ENCODE measurements around the gene LRCH1. TPM values are rescaled to one million over a fixed set of nuclear protein-coding genes. Genes with fewer than 3 reads are reported as not detected.

Gene LRCH1
- total and polyA plus RNA-seq, 2 experiments from 2014 or later, result 4.7 to 5.0 TPM

DNA sequence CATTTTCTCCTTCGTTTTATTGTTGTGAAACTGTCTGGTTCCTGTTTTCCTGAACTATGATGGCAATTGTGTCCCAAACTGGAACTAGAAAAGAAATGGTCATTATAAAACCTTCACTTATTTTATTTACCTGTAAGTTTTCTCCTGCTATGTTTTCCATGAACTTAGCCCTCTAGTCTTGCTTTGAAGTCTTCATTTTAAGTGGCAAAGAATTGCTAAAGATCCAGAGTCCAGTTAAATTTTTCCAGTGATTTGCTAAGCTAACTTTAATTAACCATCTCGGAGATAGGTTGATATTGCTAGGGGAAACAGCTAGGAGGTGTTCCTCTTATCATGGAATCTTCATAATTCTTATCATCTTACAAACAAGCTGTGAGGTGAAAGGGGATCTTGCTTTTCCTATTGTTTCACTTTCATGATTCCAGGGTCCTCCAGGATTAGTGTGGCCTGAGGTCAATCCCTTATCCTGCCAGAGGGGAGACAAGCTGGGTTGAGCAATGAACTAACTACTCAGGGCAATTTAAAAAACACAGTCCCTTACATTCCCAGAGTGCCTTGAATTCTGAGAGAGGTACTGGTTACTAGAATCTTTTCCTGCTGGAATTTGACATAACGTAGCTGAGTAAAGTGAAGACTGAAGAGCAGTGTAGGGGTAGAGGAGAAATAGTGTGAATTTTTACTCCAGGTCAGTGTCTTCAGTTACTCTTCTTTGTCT lies 131.5 kb downstream of the LRCH1 start:
- Histone ChIP-seq H3F3A (ENCODE audit: insufficient read depth) (peaks cover 13% of the 10 kb centered on the region; the same call in 1 of the 2 replicates), H3K9me3 (ENCODE audit: low read depth) (no peaks in the 10 kb centered on the region), H3K27me3 (replicated peaks; ENCODE audit: insufficient read depth) (no peaks in the 10 kb centered on the region), H3K9ac (no peak overlapping the region), H3K4me1 (ENCODE audit: insufficient read depth) (peaks cover 10% of the 10 kb centered on the region), H3K4me2 (ENCODE audit: unreplicated experiment) (no peak overlapping the region), H3K36me3 (ENCODE audit: low read depth) (no peaks in the 10 kb centered on the region), H3K9me2 (ENCODE audit: insufficient read depth) (no peaks in the 10 kb centered on the region), H3K79me2 (ENCODE audit: insufficient read depth) (peaks cover 23% of the 10 kb centered on the region), H4K20me1 (ENCODE audit: insufficient read depth) (peaks cover 8% of the 10 kb centered on the region; the same call in 1 of the 2 replicates), H3K4me3 (no peak overlapping the region), H2AFZ (no peak overlapping the region), H3K27ac (no peak overlapping the region)
- TF ChIP-seq EZH2phosphoT487 (IDR thresholded peaks at IDR 0.05; ENCODE audit: insufficient read depth, low read depth), result no peak
- no peak for TF ChIP-seq EZH2 (IDR thresholded peaks at IDR 0.05; ENCODE audit: insufficient read depth, poor library complexity, severe bottlenecking)
- WGBS, 2 experiments (ENCODE audit: low coverage in 1 of 2, low lambda C conversion rate in 2 of 2, missing lambda C conversion rate in 2 of 2), result 82 to 85% methylated on average over 3 of the region's 3 CpGs
- no peak for DNase-seq
- in situ Hi-C loops (cut with MboI), result no loop called here

DNA sequence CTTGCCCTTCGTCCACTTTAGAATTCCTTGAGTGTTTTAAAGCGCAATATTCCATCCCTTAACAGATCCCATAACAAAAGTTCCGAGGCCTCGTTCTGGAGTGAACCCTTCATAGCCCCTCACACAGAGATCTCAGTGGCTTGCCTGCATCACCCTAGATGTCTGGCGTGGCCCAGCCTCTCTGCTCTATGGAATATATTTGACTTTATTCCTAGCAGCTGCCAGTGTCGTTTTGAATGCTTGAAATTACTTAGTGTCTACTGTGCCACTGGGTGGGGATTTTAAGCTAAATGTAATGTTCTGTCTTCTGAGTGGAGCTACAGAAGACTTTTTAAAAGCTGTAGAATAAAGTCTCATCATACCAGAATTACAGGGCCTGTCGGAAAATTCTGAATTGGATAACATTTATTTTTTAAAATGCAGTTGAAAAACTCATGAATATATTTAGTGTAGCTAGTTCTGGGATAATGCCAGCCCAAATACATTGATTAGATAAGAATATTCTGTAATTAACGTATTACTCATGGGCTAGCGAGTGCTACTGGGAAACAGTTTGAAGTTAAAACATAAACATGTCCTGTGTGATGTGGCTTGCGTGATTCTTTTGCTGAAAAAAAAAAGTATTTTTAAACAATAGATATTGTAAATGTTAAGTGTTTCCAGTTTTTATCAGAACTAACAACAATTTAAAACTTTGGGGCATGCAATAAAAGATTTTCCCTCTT lies 132.2 kb downstream of the LRCH1 start:
- no peak for TF ChIP-seq EZH2phosphoT487 (IDR thresholded peaks at IDR 0.05; ENCODE audit: insufficient read depth, low read depth)
- TF ChIP-seq EZH2 (IDR thresholded peaks at IDR 0.05; ENCODE audit: insufficient read depth, poor library complexity, severe bottlenecking), result no peak

DNA sequence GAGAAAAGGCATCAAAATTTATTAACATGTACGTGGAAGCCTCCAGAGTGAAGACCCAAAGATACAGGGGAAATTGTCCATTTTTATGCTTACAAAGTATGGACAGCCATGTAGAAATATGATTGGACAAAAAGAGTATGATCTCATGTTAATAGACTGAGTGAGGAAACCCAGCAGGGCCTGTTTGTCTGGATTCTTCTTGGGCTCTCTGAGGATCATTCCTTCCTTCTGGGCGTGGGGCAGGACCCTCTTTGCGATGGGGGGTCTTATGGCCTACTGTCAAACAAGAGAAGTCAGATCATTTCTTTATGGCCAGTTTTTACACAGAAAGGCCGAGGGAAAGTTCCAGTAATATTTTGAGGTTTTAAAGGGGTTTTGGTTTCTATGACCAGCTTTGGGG lies 133.2 kb downstream of the LRCH1 start:
- H3K9me2 ChIP-seq (ENCODE audit: insufficient read depth), result no peaks in the 10 kb centered on the region
- no peak overlapping the region for H3K4me3 ChIP-seq
- H2AFZ ChIP-seq, result no peak overlapping the region
- no peaks in the 10 kb centered on the region for H3K9me3 ChIP-seq (ENCODE audit: low read depth)
- TF ChIP-seq EZH2phosphoT487 (IDR thresholded peaks at IDR 0.05; ENCODE audit: insufficient read depth, low read depth) (no peak), EZH2 (IDR thresholded peaks at IDR 0.05; ENCODE audit: insufficient read depth, poor library complexity, severe bottlenecking) (no peak)
- WGBS, 2 experiments (ENCODE audit: low coverage in 1 of 2, low lambda C conversion rate in 2 of 2, missing lambda C conversion rate in 2 of 2), result 96 to 98% methylated on average over 4 of the region's 4 CpGs
- no peak for DNase-seq
- H3K4me1 ChIP-seq (ENCODE audit: insufficient read depth), result no peaks in the 10 kb centered on the region
- no peaks in the 10 kb centered on the region for H3F3A ChIP-seq (ENCODE audit: insufficient read depth)
- in situ Hi-C loops (cut with MboI), result no loop called here
- H3K9ac ChIP-seq, result no peak overlapping the region
- no peak overlapping the region for H3K4me2 ChIP-seq (ENCODE audit: unreplicated experiment)
- no peak overlapping the region for H3K27ac ChIP-seq
- no peaks in the 10 kb centered on the region for H3K36me3 ChIP-seq (ENCODE audit: low read depth)
- peaks cover 3% of the 10 kb centered on the region; the same call in 1 of the 2 replicates for H4K20me1 ChIP-seq (ENCODE audit: insufficient read depth)
- peaks cover 12% of the 10 kb centered on the region for H3K79me2 ChIP-seq (ENCODE audit: insufficient read depth)
- H3K27me3 ChIP-seq (replicated peaks; ENCODE audit: insufficient read depth), result no peaks in the 10 kb centered on the region

More for the DNA sequence above, 132.2 kb downstream of the LRCH1 start:
- Histone ChIP-seq H4K20me1 (ENCODE audit: insufficient read depth) (peaks cover 7% of the 10 kb centered on the region; the same call in 1 of the 2 replicates), H3K4me2 (ENCODE audit: unreplicated experiment) (no peak overlapping the region), H3K9me3 (ENCODE audit: low read depth) (no peaks in the 10 kb centered on the region), H3K9ac (no peak overlapping the region), H3K79me2 (ENCODE audit: insufficient read depth) (peaks cover 21% of the 10 kb centered on the region), H2AFZ (no peak overlapping the region), H3K9me2 (ENCODE audit: insufficient read depth) (no peaks in the 10 kb centered on the region), H3K27ac (no peak overlapping the region), H3F3A (ENCODE audit: insufficient read depth) (0 out of 2 replicates have a peak, but pooled peaks cover 6% of the 10 kb centered on the region), H3K27me3 (replicated peaks; ENCODE audit: insufficient read depth) (no peaks in the 10 kb centered on the region), H3K4me3 (no peak overlapping the region), H3K36me3 (ENCODE audit: low read depth) (no peaks in the 10 kb centered on the region), H3K4me1 (ENCODE audit: insufficient read depth) (peaks cover 2% of the 10 kb centered on the region)
- 93 to 96% methylated on average over 10 of the region's 10 CpGs for WGBS, 2 experiments (ENCODE audit: low coverage in 1 of 2, low lambda C conversion rate in 2 of 2, missing lambda C conversion rate in 2 of 2)
- no peak for DNase-seq
- in situ Hi-C loops (cut with MboI), result no loop called here

DNA sequence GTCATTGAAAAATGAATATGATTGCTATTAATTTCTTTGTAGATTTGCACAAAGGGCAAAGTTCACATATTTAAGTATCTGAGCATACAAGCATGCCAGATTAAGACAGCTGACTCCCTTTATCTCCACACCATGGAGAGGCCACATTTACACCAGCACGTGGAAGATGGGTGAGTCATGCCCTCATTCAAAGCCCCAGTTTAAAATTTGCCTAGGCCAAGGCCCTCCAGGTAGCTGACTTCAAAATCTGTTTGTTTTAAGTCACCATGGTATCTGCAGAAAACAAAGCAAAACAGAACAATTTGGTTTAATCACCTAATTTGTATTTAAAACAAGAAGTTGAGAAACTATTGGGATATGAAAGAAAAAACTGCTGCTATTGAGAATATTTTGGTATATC lies 134.8 kb downstream of the LRCH1 start:
- in situ Hi-C loops (cut with MboI), result no loop called here
- Histone ChIP-seq H4K20me1 (ENCODE audit: insufficient read depth) (peaks cover 3% of the 10 kb centered on the region; the same call in 1 of the 2 replicates), H3K4me1 (ENCODE audit: insufficient read depth) (no peaks in the 10 kb centered on the region), H3K79me2 (ENCODE audit: insufficient read depth) (peaks cover 7% of the 10 kb centered on the region; the same call in 1 of the 2 replicates), H3K27ac (no peak overlapping the region), H3F3A (ENCODE audit: insufficient read depth) (no peaks in the 10 kb centered on the region), H3K9ac (no peak overlapping the region), H3K27me3 (replicated peaks; ENCODE audit: insufficient read depth) (no peaks in the 10 kb centered on the region), H2AFZ (no peak overlapping the region), H3K4me3 (no peak overlapping the region), H3K9me3 (ENCODE audit: low read depth) (no peaks in the 10 kb centered on the region), H3K4me2 (ENCODE audit: unreplicated experiment) (no peak overlapping the region), H3K9me2 (ENCODE audit: insufficient read depth) (no peaks in the 10 kb centered on the region), H3K36me3 (ENCODE audit: low read depth) (no peaks in the 10 kb centered on the region)
- WGBS, 2 experiments (ENCODE audit: low coverage in 1 of 2, low lambda C conversion rate in 2 of 2, missing lambda C conversion rate in 2 of 2), result 70 to 75% methylated on average over 1 of the region's 1 CpG
- TF ChIP-seq EZH2 (IDR thresholded peaks at IDR 0.05; ENCODE audit: insufficient read depth, poor library complexity, severe bottlenecking) (no peak), EZH2phosphoT487 (IDR thresholded peaks at IDR 0.05; ENCODE audit: insufficient read depth, low read depth) (no peak)
- DNase-seq, result peak; percentile 26
